ENCODE results near the gene CABP4.

The CABP4 gene

DNA sequence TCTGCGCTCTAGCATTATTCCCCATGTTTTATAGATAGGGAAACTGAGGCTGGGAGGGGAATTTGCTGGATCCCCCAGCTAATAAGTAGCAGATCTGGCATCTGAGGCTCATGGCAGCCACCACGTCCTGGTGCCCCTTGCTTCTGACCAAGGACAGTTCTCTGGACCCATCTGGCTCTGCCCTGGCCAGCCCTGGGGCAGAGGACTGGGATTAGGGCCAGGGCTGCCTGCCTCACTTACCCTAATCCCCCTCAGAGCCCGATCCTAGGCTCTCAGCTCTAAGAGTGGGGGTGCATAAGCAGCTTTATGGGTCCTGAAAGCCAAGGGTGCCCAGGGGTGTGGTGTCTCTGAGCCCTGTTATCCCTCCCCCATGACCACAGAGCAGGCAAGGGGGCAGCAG lies at the start of gene CABP4:
Gene CABP4 (plus strand): TSS at position 301 of the 400 bp plus-strand sequence. CDS start 70 bp downstream, at position 371.
- DNase-seq, result no peak

DNA sequence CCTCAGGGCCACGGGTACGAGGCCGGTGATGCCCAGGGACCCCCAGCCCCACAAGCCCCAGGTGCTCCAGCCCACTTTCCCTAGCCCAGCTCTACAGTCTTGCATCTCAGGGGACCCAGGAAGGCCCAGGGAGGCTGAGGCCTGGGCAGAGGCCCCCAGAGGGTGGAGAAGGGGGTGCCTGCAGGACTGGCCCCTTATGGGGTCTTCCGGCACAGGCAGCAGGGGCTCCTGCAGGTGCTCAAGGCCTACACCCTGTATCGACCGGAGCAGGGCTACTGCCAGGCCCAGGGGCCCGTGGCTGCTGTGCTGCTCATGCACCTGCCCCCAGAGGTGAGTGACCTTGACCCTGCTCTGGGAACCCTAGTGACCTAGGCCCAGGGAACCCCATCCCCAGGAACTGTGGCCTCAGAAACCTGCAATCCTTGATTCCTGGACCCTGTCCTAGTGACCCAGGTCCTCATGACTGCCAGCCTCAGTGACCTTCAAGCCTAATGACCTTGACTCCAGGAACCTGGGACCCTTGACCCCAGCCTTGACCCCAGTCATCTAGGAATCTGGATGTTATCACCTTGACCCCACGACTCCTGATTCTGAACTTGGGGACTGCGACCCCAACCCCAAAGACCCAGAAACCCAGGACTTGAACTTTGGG lies 49.3 kb upstream of the CABP4 start:
- no peak for DNase-seq

DNA sequence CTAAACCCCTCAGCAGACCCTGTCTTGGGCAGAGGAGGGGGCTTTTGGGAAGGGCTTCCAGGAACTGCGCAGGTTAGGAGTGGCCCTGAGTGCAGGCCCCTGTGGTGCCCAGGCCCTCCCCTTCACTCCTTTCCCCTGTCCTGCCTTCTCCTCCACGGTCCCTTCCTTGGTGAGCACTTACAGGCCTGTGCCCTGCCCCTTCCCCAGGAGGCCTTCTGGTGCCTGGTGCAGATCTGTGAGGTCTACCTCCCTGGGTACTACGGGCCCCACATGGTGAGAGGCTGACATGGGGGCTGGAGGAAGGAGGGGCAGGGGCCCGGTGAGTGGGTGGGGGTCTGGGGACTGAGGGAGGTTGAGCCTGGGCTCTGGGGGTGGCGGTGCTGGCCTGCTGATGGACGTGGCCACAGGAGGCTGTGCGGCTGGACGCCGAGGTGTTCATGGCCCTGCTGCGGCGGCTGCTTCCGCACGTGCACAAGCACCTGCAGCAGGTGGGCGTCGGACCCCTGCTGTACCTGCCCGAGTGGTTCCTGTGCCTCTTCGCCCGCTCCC lies 48.7 kb upstream of the CABP4 start:
- DNase-seq, result no peak

DNA sequence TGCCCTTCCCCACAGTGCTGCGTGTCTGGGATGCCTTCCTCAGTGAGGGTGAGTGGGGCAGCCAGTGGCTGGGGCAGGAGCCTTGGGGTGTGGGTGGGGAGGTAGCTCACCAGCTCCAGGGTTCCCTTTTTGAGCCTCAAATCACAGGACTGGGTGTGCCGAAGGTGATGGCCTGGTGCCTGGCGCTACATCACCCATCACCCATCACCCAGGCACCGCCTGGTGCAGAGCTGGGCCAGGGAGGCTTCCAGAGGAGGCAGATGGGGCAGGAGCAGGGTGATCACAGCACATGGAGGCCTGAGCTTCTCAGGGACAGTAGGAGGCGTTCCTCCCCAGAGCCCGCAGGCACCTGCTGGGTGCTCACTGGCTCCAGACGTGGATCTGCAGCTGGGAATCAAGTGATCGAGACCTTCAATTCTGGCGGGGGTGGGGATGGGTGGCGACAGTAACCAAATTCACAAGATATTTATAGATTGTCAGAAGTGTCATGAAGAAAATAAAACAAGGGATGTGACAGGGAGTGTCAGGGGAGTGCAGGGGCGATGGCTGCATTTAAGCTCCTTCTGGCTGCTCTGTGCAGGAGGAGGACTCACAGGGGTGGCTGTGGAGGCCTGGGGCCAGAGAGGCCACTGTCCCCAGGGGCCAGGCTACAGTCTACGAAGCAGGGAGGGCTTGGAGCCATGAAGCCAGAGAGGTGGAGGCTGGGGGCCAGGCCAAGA lies 48.0 kb upstream of the CABP4 start:
- DNase-seq, result no peak

GRCh38 chr11:67407688-67408163 lies 47.4 kb upstream of the CABP4 start:
- DNase-seq, result no peak

GRCh38 chr11:67408437-67409200 lies 46.5 kb upstream of the CABP4 start:
- no peak for DNase-seq

GRCh38 chr11:67409261-67409666 lies 45.9 kb upstream of the CABP4 start:
- DNase-seq, result peak; percentile 83

DNA sequence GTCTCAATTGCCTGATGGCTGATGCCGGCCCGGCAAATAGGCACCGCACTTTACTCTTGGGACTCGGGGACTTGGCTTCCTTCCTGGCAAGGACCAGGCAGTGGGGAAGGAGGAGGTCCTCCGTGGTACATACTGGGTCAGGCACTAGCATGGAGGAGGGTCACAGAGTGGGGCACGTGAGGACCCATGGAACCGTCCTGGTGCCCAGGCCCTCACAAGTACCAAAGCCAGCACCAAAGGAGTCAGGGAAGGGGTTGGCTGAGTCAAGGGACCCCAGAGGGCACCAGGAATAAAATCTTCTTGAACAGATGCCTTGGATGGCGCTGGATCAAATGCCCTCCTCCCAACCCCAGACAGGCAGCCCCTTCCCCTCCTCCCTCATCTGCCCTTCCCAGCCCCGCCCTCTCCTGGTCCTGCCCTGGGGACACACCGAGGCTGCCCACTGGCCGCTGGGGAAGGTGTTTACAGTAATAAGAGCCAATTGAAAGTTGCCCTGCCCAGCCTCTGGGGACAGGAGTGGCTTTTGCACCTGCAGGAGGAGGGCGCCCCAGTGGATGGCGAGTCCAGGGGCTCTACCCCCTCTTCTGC lies 45.3 kb upstream of the CABP4 start:
- DNase-seq, result no peak

- no peak for DNase-seq
Measured at GRCh38 chr11:67410369-67410831, 44.8 kb upstream of the CABP4 start.

DNA sequence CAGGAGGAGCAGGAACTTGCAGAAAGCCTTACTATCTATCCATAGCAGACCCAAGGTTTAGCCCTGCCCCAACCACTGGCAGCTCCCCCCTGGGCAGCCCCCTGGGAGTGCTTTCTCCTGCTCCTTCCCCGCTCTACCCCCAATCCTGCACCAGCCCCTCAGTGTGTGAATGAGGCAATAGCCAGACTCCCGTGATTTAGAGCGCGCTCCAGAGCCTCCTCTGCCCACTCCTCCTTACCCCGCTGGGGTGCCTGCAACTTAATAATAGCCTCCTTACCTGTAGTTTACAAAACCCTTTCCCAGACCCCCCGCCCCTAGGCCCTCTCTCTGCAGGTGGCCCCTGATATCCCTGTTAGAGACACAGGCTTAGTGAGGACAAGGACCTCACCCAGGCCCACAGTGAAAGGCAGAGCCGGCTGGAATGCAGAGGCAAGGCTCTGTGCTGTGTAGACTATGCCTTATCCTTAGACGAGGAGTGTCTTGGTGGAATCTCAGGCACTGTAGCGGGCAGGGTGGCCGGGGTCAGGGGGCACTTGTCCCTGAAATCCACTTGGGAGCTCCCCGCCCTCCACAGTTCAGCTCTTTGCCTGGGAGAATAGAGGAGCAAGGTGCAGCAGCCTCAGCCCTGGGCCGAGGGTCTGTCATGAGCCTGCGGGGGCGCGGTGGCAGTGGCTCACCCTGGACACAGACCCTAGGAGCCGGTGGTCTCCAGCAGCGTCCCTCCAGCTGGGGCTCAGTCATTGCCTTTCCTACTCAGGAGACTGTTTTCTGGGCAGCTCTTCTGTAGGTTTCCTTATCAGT lies 44.0 kb upstream of the CABP4 start:
- no peak for DNase-seq

- no peak for DNase-seq
Measured at GRCh38 chr11:67411785-67412152, 43.4 kb upstream of the CABP4 start.

DNA sequence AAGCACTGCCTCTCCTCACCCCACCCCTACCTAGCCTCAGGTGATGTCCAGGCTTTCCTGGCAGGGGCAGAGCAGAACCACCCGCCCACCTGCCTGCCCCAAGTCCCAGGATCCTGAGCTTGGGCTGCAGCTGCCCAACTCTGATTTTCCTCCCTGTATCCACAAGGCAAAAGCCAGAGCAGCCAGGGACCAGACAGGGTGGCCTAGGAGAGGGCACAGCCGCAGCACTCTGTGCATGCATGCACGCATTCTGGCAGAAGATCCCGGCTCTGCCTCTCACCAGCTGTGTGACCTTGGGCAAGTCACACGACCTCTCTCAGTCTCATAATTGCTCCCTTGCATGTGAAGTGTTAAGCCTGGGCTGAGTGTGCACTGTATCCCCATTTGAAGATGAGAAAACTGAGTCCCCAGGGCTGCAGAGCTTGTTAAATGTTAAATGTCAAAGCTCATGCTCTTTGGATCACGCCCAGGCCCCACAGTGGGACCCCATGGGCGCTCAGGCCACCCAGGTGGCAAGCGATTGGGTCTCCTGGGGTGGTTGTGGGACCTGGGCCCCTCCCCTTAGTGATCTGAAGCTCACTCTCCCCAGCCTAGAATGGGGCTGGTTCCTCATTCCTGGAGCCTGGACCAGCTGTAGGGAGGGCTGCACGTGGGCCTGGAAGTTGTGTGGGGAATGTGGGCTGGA lies 42.5 kb upstream of the CABP4 start:
- no peak for DNase-seq

DNA sequence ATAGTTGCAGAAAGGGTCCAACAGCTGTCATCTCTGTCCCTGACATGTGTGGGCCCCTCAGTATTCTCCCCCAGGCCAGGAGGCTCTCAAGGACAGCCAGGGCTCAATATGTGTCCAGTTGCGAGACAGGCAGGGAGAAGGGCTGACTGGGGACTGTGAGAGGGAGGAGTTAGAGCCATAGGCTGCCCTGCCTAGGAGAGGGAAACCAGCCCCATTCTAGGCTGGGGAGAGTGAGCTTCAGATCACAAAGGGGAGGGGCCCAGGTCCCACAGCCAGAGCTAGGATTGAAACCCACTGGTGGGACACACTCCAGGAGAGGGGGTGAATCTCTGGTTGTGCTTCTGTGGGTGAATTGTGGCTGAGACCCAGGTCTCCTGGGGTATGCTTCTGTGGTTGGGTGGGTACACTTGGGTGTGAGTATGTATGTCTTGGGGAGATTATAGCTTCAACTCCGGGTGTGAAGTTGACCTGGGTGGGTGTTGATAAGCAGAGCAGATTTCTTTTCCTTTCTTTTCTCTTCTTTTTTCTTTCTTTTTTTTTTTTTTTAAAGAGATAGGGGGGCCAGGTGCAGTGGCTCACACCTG lies 41.8 kb upstream of the CABP4 start:
- no peak for DNase-seq

DNA sequence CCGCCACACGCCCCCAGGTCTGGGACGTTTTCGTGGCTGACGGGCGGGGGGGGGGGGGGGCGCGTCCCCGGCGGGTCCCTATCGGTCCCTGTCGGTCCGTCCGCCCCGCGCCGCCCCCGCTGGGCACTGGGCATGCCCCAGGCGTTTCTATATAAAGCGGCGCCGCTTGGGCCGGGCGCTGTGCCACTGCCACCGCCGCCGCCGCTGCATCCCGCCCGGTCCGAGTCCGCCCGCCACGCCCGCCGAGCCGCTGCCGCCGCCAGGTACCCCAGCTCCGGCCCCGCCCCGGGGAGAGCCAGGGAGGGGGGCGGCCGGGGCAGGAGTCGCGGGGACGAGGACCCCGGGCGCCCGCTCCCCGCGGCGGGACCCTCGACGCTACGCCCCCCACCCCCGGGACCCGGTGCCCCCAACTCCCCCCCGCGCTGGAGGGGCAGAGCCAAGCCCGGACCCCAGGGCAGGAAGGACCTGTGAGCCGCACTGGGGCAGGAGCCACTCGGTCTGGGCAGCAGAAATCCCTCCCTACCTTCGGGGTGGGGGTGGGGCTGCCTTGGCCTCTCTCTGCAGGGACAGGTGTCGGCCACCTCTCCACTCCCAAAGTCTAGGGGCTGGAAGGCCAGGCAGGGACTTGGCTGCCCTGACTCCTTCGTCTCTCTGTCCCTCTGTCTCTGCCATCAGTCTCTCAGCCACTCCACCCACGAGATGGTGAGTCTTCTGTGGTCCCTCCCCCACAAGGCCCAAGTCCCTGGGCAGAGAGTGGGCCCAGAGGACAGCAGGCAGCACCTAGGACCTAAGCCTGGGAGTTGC lies 39.5 kb upstream of the CABP4 start, which contains the start of gene CARNS1:
Gene CARNS1 (plus strand): TSS at position 178 of the 804 bp plus-strand sequence. CDS start 522 bp downstream, at position 700.
- DNase-seq, result no peak

GRCh38 chr11:67416416-67417335 lies 38.5 kb upstream of the CABP4 start:
- peak; percentile 89 for DNase-seq

- no peak for DNase-seq
Measured at GRCh38 chr11:67417425-67417824, 37.7 kb upstream of the CABP4 start.

- DNase-seq, result no peak
Measured at GRCh38 chr11:67418476-67419281, 36.5 kb upstream of the CABP4 start.

All from CD4-positive, alpha-beta T cell treated with Interleukin-21 for 1 hour (primary cell).